GM23338 (cell line): Measurements from ENCODE around the gene CACNA2D3. TPM values are rescaled to one million over a fixed set of nuclear protein-coding genes. Genes with fewer than 3 reads are reported as not detected.
A peak's percentile ranks its signal among the peaks of the same experiment; 100 is the strongest.

Experiments used
- ATAC-seq: fragments of 200-7000 bp; cut with Tn5 transposase; 3 replicates; pipeline ENCODE4 v1.9.1; 2020
- DNase-seq: peaks from one replicate; pipeline ENCODE4 v3.0.0-alpha.2; 2015; ENCODE audit warnings: low spot score
- H2AFZ ChIP-seq: fragments of 200-600 bp; sonication (generic); 2 replicates; pipeline ENCODE4 v1.8.0; 2016; ENCODE audit warnings: antibody characterized with exemption, mild to moderate bottlenecking, moderate library complexity
- H3F3A ChIP-seq: fragments of 200-600 bp; sonication (generic); replicated peaks from 2 replicates; pipeline ENCODE4 v1.8.0; 2017; ENCODE audit warnings: antibody characterized with exemption, mixed run types, low read depth
- H3K27ac ChIP-seq: fragments of 200-600 bp; sonication (generic); 2 replicates; pipeline ENCODE4 v1.6.1; 2016; ENCODE audit warnings: low read depth
- H3K27me3 ChIP-seq: fragments of 200-600 bp; sonication (generic); 2 replicates; pipeline ENCODE4 v1.8.0; 2016; ENCODE audit warnings: mild to moderate bottlenecking, mixed run types, moderate library complexity; ENCODE audit not compliant: insufficient read depth
- H3K36me3 ChIP-seq: fragments of 200-600 bp; sonication (generic); 2 replicates; pipeline ENCODE4 v1.8.0; 2016; ENCODE audit warnings: mild to moderate bottlenecking; ENCODE audit not compliant: insufficient read depth
- H3K4me1 ChIP-seq: fragments of 200-600 bp; sonication (generic); 2 replicates; pipeline ENCODE4 v1.8.0; 2016; ENCODE audit warnings: mild to moderate bottlenecking, moderate library complexity; ENCODE audit not compliant: insufficient read depth
- H3K4me2 ChIP-seq: fragments of 200-600 bp; sonication (generic); 2 replicates; pipeline ENCODE4 v1.7.1; 2017; ENCODE audit warnings: mixed run types
- H3K4me3 ChIP-seq: fragments of 200-600 bp; sonication (generic); 2 replicates; pipeline ENCODE4 v1.6.1; 2016; ENCODE audit warnings: mixed run types
- H3K79me2 ChIP-seq: fragments of 200-600 bp; sonication (generic); replicated peaks from 2 replicates; pipeline ENCODE4 v1.8.0; 2017; ENCODE audit warnings: mild to moderate bottlenecking; ENCODE audit not compliant: insufficient read depth
- H3K9me2 ChIP-seq: fragments of 200-600 bp; sonication (generic); 2 replicates; pipeline ENCODE4 v1.8.0; 2017; ENCODE audit not compliant: insufficient read depth
- H4K20me1 ChIP-seq: fragments of 200-600 bp; sonication (generic); replicated peaks from 2 replicates; pipeline ENCODE4 v1.8.0; 2017; ENCODE audit warnings: mild to moderate bottlenecking; ENCODE audit not compliant: insufficient read depth
- H3K27ac Mint-ChIP-seq: 2 replicates; pipeline ENCODE4 v1.8.0; 2020; ENCODE audit warnings: inconsistent platforms, mild to moderate bottlenecking, moderate library complexity, mixed read lengths
- H3K27me3 Mint-ChIP-seq: 3 replicates; pipeline ENCODE4 v1.8.0; 2022; ENCODE audit warnings: low read depth, mild to moderate bottlenecking, moderate library complexity, mixed read lengths, inconsistent platforms; ENCODE audit not compliant: insufficient read depth, poor library complexity
- H3K36me3 Mint-ChIP-seq: 3 replicates; pipeline ENCODE4 v1.8.0; 2021; ENCODE audit warnings: low read depth, mild to moderate bottlenecking, inconsistent platforms, moderate library complexity, mixed read lengths
- H3K4me1 Mint-ChIP-seq: 3 replicates; pipeline ENCODE4 v1.8.0; 2020; ENCODE audit warnings: mild to moderate bottlenecking, inconsistent platforms, mixed read lengths
- H3K4me3 Mint-ChIP-seq: 3 replicates; pipeline ENCODE4 v1.8.0; 2021; ENCODE audit warnings: moderate library complexity, mild to moderate bottlenecking, inconsistent platforms, mixed read lengths
- H3K9me3 Mint-ChIP-seq: 3 replicates; pipeline ENCODE4 v1.8.0; 2020; ENCODE audit warnings: moderate library complexity, mild to moderate bottlenecking, inconsistent platforms, mixed read lengths
- CREB1 ChIP-seq: fragments of 250-450 bp; sonication (Bioruptor Pico); IDR thresholded peaks from 2 replicates; pipeline ENCODE4 v1.5.0; 2020; ENCODE audit warnings: low read depth, mild to moderate bottlenecking, moderate library complexity
- CTCF ChIP-seq, 2 experiments: fragments of 200-600 bp in 1 of 2; sonication (generic) in 1 of 2; conservative IDR thresholded peaks; 2 replicates each; pipeline versions ENCODE4 v1.5.1 to v1.6.1; 2016 to 2017; ENCODE audit warnings: antibody characterized with exemption in 2 of 2, low read depth in 2 of 2, mild to moderate bottlenecking in 2 of 2, moderate library complexity in 1 of 2
- ETS1 ChIP-seq: IDR thresholded peaks from 2 replicates; pipeline ENCODE4 v1.6.1; 2016; ENCODE audit warnings: antibody characterized with exemption
- EZH2 ChIP-seq: fragments of 200-600 bp; sonication (generic); IDR thresholded peaks from one replicate; pipeline ENCODE4 v1.8.0; 2017; ENCODE audit warnings: antibody characterized with exemption, mild to moderate bottlenecking, low read depth; ENCODE audit not compliant: unreplicated experiment
- EZH2phosphoT487 ChIP-seq: fragments of 200-600 bp; sonication (generic); IDR thresholded peaks from one replicate; pipeline ENCODE4 v1.8.1; 2018; ENCODE audit warnings: antibody characterized with exemption; ENCODE audit not compliant: unreplicated experiment
- JUNB ChIP-seq: IDR thresholded peaks from one replicate; pipeline ENCODE4 v1.6.1; 2016; ENCODE audit warnings: antibody characterized with exemption; ENCODE audit not compliant: unreplicated experiment
- NANOG ChIP-seq: IDR thresholded peaks from 2 replicates; pipeline ENCODE4 v1.6.1; 2016; ENCODE audit warnings: antibody characterized with exemption, borderline replicate concordance
- POLR2AphosphoS5 ChIP-seq: IDR thresholded peaks from 2 replicates; pipeline ENCODE4 v1.6.1; 2016; ENCODE audit warnings: antibody characterized with exemption, low read depth
- STAT1 ChIP-seq: IDR thresholded peaks from one replicate; pipeline ENCODE4 v1.6.1; 2016; ENCODE audit warnings: antibody characterized with exemption; ENCODE audit not compliant: unreplicated experiment
- ZNF114 ChIP-seq: fragments of 250-450 bp; sonication (Bioruptor Pico); IDR thresholded peaks from 2 replicates; pipeline ENCODE4 v1.5.0; 2020; ENCODE audit warnings: mild to moderate bottlenecking, moderate library complexity
- polyA plus RNA-seq: library from polyadenylated mRNA; unstranded; fragments of >200 nt; fragmentation: Nextera tagmentation; extraction: Ambion mirVana; gene quantifications from 2 replicates; pipeline ENCODE4 v1.2.1, GENCODE V29; 2016
- total RNA-seq: library from RNA; depleted of rRNA; stranded (reverse); fragments of >200 nt; shearing (Covaris generic); gene quantifications from 2 replicates; pipeline ENCODE4 v1.2.3, GENCODE V29; 2014
- TF ChIP-seq, protein P1 (sequence below): IDR thresholded peaks from one replicate; pipeline ENCODE4 v1.6.1; 2018; ENCODE audit warnings: antibody characterized with exemption; ENCODE audit not compliant: unreplicated experiment

Gene CACNA2D3
- total and polyA plus RNA-seq, 2 experiments from 2014 or later = 2.2 to 2.3 TPM

DNA sequence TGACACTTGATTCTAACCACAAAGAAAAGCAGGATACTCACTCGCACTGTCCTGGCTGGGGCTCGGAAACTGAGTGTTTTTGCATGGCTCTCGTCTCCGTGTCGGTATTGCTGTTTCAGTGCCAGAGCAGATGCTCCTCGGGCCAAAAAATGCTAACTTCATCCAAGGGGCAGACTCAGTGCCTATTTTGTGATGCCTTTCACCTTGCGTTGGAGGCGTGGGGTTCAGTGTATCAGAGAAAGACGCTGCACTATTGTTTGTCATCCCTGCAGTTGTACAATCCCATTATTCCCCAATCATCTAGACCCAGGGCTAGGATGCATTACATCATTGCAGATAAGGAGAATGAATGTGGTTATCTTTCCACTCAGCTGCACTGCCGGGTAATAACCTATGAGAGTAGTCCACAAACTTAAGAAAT, 1.4 kb downstream of the CACNA2D3 start:
- no peaks in the 10 kb centered on the region for H4K20me1 ChIP-seq
- Mint-ChIP-seq H3K36me3 (no peaks in the 10 kb centered on the region; the same call in 2 of the 3 replicates), H3K27ac (no peak overlapping the region), H3K4me1 (peaks cover 31% of the 10 kb centered on the region), H3K9me3 (no peaks in the 10 kb centered on the region), H3K27me3 (peaks cover 35% of the 10 kb centered on the region), H3K4me3 (peak overlapping the region; percentile 81)
- no peak overlapping the region for H3K27ac ChIP-seq
- peaks cover 36% of the 10 kb centered on the region for H3K4me1 ChIP-seq
- H3F3A ChIP-seq = 0 out of 2 replicates have a peak, but pooled peaks cover 8% of the 10 kb centered on the region
- peaks cover 64% of the 10 kb centered on the region for H3K27me3 ChIP-seq
- DNase-seq (no peak), ATAC-seq (no peak)
- H3K36me3 ChIP-seq = no peaks in the 10 kb centered on the region
- no peaks in the 10 kb centered on the region for H3K9me2 ChIP-seq
- peak overlapping the region; percentile 94 for H3K4me2 ChIP-seq
- peak overlapping the region; percentile 91; the same call in 1 of the 2 replicates for H2AFZ ChIP-seq
- H3K79me2 ChIP-seq = no peaks in the 10 kb centered on the region
- H3K4me3 ChIP-seq = peak overlapping the region; percentile 65
- TF ChIP-seq NANOG (no peak), EZH2 (no peak), CTCF (conservative IDR thresholded peaks at IDR 0.05; ENCODE audit: low read depth in 2 of 2) (no peak), ZNF114 (CRISPR knock-in tag) (no peak), EZH2phosphoT487 (no peak), STAT1 (no peak), POLR2AphosphoS5 (no peak)

DNA sequence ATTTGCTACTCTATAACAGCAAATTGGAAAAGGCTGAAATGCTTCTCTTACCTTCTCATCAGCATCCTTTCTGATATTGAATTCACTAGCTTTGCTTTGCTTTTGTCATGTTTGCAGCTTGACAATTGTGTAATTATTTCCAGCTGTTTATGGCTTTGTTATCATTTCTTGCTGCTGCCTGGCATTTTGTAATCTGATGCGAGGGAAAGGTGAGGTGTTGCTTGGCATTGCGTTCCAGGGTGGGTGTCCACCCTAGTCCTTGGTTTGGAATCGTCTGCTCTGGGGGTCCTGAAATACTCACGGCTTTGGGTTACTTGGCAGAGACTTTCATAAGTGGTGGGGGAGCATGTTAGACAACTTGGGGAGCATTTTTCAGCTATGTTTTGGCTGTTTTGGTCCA, 2.9 kb downstream of the CACNA2D3 start:
- H3K9me2 ChIP-seq = no peaks in the 10 kb centered on the region
- ATAC-seq = no peak
- H3K4me2 ChIP-seq = no peak overlapping the region
- peaks cover 31% of the 10 kb centered on the region for H3K4me1 ChIP-seq
- no peaks in the 10 kb centered on the region for H3K79me2 ChIP-seq
- no peaks in the 10 kb centered on the region for H4K20me1 ChIP-seq
- H3K27me3 ChIP-seq = peaks cover 49% of the 10 kb centered on the region
- DNase-seq = no peak
- 0 out of 2 replicates have a peak, but pooled peaks cover 4% of the 10 kb centered on the region for H3F3A ChIP-seq
- no peaks in the 10 kb centered on the region; the same call in 2 of the 3 replicates for H3K36me3 Mint-ChIP-seq
- no peak overlapping the region for H3K27ac ChIP-seq
- peaks cover 28% of the 10 kb centered on the region for H3K4me1 Mint-ChIP-seq
- no peak overlapping the region for H3K27ac Mint-ChIP-seq
- no peaks in the 10 kb centered on the region for H3K36me3 ChIP-seq
- H3K4me3 Mint-ChIP-seq = no peak overlapping the region
- no peak overlapping the region for H2AFZ ChIP-seq
- no peak overlapping the region for H3K4me3 ChIP-seq
- H3K27me3 Mint-ChIP-seq = peaks cover 30% of the 10 kb centered on the region
- H3K9me3 Mint-ChIP-seq = no peaks in the 10 kb centered on the region
- TF ChIP-seq NANOG (no peak), CREB1 (CRISPR knock-in tag) (no peak), ZNF114 (CRISPR knock-in tag) (no peak), JUNB (no peak), ETS1 (no peak)
- TF ChIP-seq, protein P1, sequence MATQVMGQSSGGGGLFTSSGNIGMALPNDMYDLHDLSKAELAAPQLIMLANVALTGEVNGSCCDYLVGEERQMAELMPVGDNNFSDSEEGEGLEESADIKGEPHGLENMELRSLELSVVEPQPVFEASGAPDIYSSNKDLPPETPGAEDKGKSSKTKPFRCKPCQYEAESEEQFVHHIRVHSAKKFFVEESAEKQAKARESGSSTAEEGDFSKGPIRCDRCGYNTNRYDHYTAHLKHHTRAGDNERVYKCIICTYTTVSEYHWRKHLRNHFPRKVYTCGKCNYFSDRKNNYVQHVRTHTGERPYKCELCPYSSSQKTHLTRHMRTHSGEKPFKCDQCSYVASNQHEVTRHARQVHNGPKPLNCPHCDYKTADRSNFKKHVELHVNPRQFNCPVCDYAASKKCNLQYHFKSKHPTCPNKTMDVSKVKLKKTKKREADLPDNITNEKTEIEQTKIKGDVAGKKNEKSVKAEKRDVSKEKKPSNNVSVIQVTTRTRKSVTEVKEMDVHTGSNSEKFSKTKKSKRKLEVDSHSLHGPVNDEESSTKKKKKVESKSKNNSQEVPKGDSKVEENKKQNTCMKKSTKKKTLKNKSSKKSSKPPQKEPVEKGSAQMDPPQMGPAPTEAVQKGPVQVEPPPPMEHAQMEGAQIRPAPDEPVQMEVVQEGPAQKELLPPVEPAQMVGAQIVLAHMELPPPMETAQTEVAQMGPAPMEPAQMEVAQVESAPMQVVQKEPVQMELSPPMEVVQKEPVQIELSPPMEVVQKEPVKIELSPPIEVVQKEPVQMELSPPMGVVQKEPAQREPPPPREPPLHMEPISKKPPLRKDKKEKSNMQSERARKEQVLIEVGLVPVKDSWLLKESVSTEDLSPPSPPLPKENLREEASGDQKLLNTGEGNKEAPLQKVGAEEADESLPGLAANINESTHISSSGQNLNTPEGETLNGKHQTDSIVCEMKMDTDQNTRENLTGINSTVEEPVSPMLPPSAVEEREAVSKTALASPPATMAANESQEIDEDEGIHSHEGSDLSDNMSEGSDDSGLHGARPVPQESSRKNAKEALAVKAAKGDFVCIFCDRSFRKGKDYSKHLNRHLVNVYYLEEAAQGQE = no peak
